Ascending aorta (tissue), 2 donors: Measurements from ENCODE around the gene STT3A. TPM values are rescaled to one million over a fixed set of nuclear protein-coding genes. Genes with fewer than 3 reads are reported as not detected.

Experiments
- DNase-seq, 2 donors: peaks; one replicate each; pipeline ENCODE4 v3.0.0-alpha.2; 2019; ENCODE audit warnings: low spot score in 2 of 2
- H3K27ac ChIP-seq, 2 donors: fragments of 200-600 bp; sonication (generic); one replicate each; pipeline ENCODE4 v1.5.1; 2016 to 2017; ENCODE audit warnings: mild to moderate bottlenecking in 1 of 2
- H3K27me3 ChIP-seq: fragments of 200-600 bp; sonication (generic); one replicate; pipeline ENCODE4 v1.5.1; 2017
- H3K36me3 ChIP-seq, 2 donors: fragments of 200-600 bp; sonication (generic); one replicate each; pipeline ENCODE4 v1.5.1; 2016
- H3K4me1 ChIP-seq, 2 donors: fragments of 200-600 bp; sonication (generic); one replicate each; pipeline ENCODE4 v1.5.1; 2016 to 2017; ENCODE audit warnings: mild to moderate bottlenecking in 1 of 2
- H3K4me3 ChIP-seq, 2 donors: fragments of 200-600 bp; sonication (generic); one replicate each; pipeline ENCODE4 v1.5.1; 2016 to 2017; ENCODE audit warnings: mild to moderate bottlenecking in 1 of 2
- H3K9me3 ChIP-seq, 2 donors: fragments of 200-600 bp; sonication (generic); one replicate each; pipeline ENCODE4 v1.5.1; 2016
- CTCF ChIP-seq, 3 experiments: fragments of 200-600 bp in 2 of 3; fragments of 450-650 bp in 1 of 3; sonication (generic) in 2 of 3; IDR thresholded peaks; one replicate each; pipeline ENCODE4 v1.5.1; 2016 to 2019; ENCODE audit warnings: antibody characterized with exemption in 3 of 3, mild to moderate bottlenecking in 1 of 3, moderate library complexity in 1 of 3
- intact Hi-C: fragments of 100-400 bp; cut with DNase I; formaldehyde crosslinking; loops from one replicate; pipeline ENCODE4 v1.15.1; 2023
- total RNA-seq: library from RNA; depleted of rRNA; stranded (reverse); fragments of >200 nt; gene quantifications from one replicate; pipeline ENCODE4 v1.1.0, GENCODE V29; 2016

Gene STT3A
- total RNA-seq, 1 donor from 2014 or later: 88.9 TPM

GRCh38 chr11:125588505-125588904 lies 4.1 kb upstream of the STT3A start:
- peaks cover 6 to 11% of the 10 kb centered on the region in 2 donors for H3K36me3 ChIP-seq
- no peaks in the 10 kb centered on the region for H3K27me3 ChIP-seq
- TF ChIP-seq CTCF (IDR thresholded peaks at IDR 0.05): no peak
- intact Hi-C loops: no loop called here
- H3K27ac ChIP-seq: no peak overlapping the region
- no peak for DNase-seq
- H3K9me3 ChIP-seq: no peaks in the 10 kb centered on the region
- no peak overlapping the region for H3K4me3 ChIP-seq
- peaks cover 2 to 6% of the 10 kb centered on the region in 2 donors for H3K4me1 ChIP-seq

GRCh38 chr11:125591649-125592304 lies 875 bp upstream of the STT3A start:
- TF ChIP-seq CTCF (IDR thresholded peaks at IDR 0.05): no peak
- DNase-seq: peak in 1 of 2 donors; percentile 67
- H3K4me1 ChIP-seq: peaks cover 7 to 13% of the 10 kb centered on the region in 2 donors

GRCh38 chr11:125593114-125593820 lies 615 bp downstream of the STT3A start:
- H3K4me1 ChIP-seq: peaks cover 7 to 13% of the 10 kb centered on the region in 2 donors
- no peak for DNase-seq
- peak overlapping the region; percentile 82 to 99 for H3K4me3 ChIP-seq
- H3K9me3 ChIP-seq: no peaks in the 10 kb centered on the region
- H3K27me3 ChIP-seq: no peaks in the 10 kb centered on the region
- H3K27ac ChIP-seq: peak overlapping the region; percentile 72 to 86
- intact Hi-C loops: loop anchor here (5.0 to 10.0 kb wide), 5 partner anchors 309 to 1478 kb away; partner anchors contain the start of genes CCDC15, DDX25, PKNOX2 and PUS3
- peaks cover 7 to 8% of the 10 kb centered on the region in 2 donors for H3K36me3 ChIP-seq
- no peak for TF ChIP-seq CTCF (IDR thresholded peaks at IDR 0.05)

More at GRCh38 chr11:125591649-125592304, 875 bp upstream of the STT3A start:
- Histone ChIP-seq H3K9me3 (no peaks in the 10 kb centered on the region), H3K27me3 (no peaks in the 10 kb centered on the region), H3K27ac (peak overlapping the region; percentile 94 to 100), H3K4me3 (peak overlapping the region; percentile 77 to 99), H3K36me3 (no peaks in the 10 kb centered on the region)
- intact Hi-C loops: loop anchor here (1.0 to 10.0 kb wide), 12 partner anchors 22 to 1477 kb away; partner anchors contain the start of genes CCDC15, CHEK1, DDX25 and EI24

GRCh38 chr11:125594958-125595357 lies 2.3 kb downstream of the STT3A start:
- H3K4me3 ChIP-seq: no peak overlapping the region
- no peaks in the 10 kb centered on the region for H3K9me3 ChIP-seq
- TF ChIP-seq CTCF (IDR thresholded peaks at IDR 0.05): no peak
- no peak overlapping the region for H3K27ac ChIP-seq
- DNase-seq: no peak
- intact Hi-C loops: loop anchor here (5.0 to 10.0 kb wide), 5 partner anchors 307 to 1480 kb away; partner anchors contain the start of genes CCDC15, DDX25, PKNOX2 and PUS3
- H3K27me3 ChIP-seq: no peaks in the 10 kb centered on the region
- H3K4me1 ChIP-seq: peaks cover 7 to 13% of the 10 kb centered on the region in 2 donors
- H3K36me3 ChIP-seq: peaks cover 23% of the 10 kb centered on the region in 2 donors

GRCh38 chr11:125600663-125601062 lies 8.0 kb downstream of the STT3A start:
- TF ChIP-seq CTCF (IDR thresholded peaks at IDR 0.05): no peak
- DNase-seq: no peak
- Histone ChIP-seq H3K27ac (no peak overlapping the region), H3K9me3 (no peaks in the 10 kb centered on the region), H3K27me3 (no peaks in the 10 kb centered on the region), H3K4me3 (no peak overlapping the region), H3K36me3 (peaks cover 64 to 79% of the 10 kb centered on the region in 2 donors), H3K4me1 (peaks cover 0 to 6% of the 10 kb centered on the region in 2 donors)
- intact Hi-C loops: no loop called here
